ENCODE measurements around the gene IL34.

IL34 gene

DNA sequence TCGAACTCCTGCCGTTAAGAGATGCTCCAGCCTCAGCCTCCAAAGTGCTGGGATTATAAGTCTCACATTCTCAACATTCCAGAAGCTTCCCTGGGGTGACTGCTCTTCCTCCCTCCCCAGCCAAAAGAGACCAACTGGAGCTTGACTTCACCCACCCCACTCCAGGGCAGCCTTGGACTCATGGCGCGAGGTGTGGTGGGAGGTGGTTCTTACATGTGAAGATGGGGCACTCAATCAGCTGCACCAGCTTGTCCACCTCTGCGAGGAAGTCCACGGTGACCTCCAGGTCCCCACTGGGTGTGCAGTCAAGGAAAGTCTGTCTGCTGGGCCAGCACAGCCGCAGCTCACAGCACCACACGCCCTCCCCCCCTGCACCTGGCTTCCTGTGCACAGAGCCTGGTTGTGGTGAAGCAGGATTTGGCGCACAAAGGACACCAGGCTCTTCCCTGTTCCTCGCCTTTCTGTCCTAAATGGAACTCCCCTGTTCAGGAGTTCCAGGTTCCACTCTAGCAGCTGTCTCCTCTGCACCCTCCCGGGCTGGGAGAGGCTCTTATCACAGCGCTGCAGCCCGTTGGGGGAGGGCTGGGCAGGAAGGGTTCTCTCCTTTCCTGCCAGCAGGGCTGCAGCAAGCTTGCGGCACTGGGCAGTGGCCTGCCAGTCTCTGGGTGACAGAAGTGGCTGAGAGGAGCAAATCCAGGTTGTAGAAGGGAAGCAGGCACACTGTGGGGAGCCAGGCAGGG is 49.1 kb downstream of the IL34 start:
- DNase-seq (ENCODE audit: low read depth): no peak
- TF ChIP-seq, protein P1, sequence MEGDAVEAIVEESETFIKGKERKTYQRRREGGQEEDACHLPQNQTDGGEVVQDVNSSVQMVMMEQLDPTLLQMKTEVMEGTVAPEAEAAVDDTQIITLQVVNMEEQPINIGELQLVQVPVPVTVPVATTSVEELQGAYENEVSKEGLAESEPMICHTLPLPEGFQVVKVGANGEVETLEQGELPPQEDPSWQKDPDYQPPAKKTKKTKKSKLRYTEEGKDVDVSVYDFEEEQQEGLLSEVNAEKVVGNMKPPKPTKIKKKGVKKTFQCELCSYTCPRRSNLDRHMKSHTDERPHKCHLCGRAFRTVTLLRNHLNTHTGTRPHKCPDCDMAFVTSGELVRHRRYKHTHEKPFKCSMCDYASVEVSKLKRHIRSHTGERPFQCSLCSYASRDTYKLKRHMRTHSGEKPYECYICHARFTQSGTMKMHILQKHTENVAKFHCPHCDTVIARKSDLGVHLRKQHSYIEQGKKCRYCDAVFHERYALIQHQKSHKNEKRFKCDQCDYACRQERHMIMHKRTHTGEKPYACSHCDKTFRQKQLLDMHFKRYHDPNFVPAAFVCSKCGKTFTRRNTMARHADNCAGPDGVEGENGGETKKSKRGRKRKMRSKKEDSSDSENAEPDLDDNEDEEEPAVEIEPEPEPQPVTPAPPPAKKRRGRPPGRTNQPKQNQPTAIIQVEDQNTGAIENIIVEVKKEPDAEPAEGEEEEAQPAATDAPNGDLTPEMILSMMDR (conservative IDR thresholded peaks at IDR 0.05; ENCODE audit: control insufficient read depth, insufficient read depth, low read depth, low read length): no peak
- H3K4me3 ChIP-seq (ENCODE audit: control insufficient read depth, low read depth, low read length): no peak overlapping the region

DNA sequence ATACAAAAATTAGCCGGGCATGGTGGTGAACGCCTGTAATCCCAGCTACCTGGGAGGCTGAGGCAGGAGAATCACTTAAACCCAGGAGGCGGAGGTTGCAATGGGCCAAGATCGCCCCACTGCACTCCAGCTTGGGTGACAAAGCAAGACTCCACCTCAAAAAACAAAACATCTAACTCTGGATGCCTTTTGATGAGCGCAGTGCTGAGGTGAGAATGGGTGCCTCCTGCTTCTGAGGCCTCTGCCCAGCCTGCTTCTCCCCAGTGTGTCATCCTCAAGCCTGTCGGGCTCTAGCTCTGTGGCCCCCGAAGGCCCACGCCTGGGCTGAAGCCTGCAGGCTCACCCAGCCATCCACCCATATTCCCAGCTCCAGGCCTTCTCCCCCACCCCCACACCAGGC is 50.0 kb downstream of the IL34 start:
- TF ChIP-seq, protein P1 (conservative IDR thresholded peaks at IDR 0.05; ENCODE audit: control insufficient read depth, insufficient read depth, low read depth, low read length): no peak
- no peak for DNase-seq (ENCODE audit: low read depth)
- H3K4me3 ChIP-seq (ENCODE audit: control insufficient read depth, low read depth, low read length): no peak overlapping the region

DNA sequence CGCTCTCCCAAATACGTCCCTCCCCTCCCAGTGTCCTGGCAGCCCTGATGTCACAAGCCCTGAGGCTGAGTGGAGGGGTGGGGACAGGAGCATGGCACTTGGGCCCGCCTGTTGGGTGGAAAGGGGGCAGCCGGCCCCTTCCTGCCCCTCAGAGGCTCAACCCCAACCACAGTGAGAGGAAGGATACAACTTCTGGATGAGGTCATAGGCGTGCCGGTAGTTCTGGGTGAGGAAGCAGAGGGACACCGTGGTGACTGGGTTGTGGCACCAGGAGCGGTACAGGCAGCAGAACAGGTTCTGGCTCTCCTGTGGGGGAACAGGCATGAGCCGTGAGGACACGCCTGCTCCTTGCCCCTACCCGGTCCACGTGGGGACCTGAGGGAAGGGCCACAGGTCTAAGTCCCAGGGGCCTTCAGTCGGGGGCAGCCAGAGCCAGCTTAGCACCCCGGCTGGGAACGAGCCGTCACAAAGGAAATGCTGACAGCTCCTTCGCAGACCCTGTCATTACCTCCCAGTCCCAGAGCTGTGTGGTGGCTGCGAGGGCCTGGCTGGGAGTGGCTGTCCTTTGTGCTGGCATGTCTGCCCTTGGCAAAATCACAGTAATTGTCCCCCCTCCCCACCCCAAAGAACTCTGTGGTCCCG is 50.7 kb downstream of the IL34 start:
- TF ChIP-seq, protein P1 (conservative IDR thresholded peaks at IDR 0.05; ENCODE audit: control insufficient read depth, insufficient read depth, low read depth, low read length): no peak
- H3K4me3 ChIP-seq (ENCODE audit: control insufficient read depth, low read depth, low read length): no peak overlapping the region
- DNase-seq (ENCODE audit: low read depth): no peak

DNA sequence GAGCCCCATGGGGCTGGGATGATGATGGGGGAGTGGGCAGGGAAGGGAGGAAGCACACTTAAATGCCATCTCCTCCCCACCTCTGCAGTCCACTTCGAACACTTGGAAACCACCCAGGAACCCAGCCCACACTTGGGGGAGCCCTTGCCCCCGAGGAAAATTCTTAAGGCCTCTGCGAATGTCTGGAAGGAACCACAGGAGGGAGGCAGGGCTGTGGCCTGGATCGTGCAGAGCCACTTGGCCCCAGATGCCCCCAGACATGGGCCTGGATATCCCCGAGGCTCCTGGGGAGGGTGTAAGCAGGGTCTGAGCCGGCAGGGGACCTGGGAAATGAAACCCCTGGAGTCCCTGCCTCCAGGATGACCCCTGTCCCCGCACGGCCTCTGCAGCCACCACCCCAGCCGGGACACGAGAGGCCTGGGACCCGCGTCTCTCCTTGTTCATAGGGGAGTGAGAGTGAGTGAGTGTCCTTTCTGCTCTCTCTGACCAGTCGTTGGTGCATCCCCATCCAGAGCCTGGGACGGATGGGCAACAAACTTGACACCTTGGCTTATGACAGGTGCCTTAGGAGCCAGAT is 51.3 kb downstream of the IL34 start:
- no peak for DNase-seq (ENCODE audit: low read depth)
- TF ChIP-seq, protein P1 (conservative IDR thresholded peaks at IDR 0.05; ENCODE audit: control insufficient read depth, insufficient read depth, low read depth, low read length): no peak
- H3K4me3 ChIP-seq (ENCODE audit: control insufficient read depth, low read depth, low read length): no peak overlapping the region

DNA sequence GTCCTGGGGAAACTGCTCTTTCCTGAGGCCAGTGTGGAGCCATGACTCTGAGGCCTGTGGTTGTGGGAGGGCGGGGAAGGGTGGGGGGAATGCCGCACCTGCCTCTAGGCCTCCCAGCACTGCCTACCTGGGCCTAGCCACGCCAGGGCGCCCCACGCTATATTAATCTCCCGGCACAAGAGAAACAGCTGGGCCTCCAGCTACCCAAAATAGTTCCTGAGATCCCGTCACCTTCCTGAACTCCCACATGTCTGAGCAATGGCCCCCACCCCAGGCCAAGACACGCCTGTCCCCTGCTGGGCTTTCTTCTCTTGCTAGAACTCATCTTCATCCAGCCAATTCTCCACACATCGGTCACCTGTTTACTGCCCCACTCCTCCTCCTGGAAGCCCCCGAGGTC is 52.5 kb downstream of the IL34 start:
- H3K4me3 ChIP-seq (ENCODE audit: control insufficient read depth, low read depth, low read length): no peak overlapping the region
- TF ChIP-seq, protein P1 (conservative IDR thresholded peaks at IDR 0.05; ENCODE audit: control insufficient read depth, insufficient read depth, low read depth, low read length): no peak
- no peak for DNase-seq (ENCODE audit: low read depth)

DNA sequence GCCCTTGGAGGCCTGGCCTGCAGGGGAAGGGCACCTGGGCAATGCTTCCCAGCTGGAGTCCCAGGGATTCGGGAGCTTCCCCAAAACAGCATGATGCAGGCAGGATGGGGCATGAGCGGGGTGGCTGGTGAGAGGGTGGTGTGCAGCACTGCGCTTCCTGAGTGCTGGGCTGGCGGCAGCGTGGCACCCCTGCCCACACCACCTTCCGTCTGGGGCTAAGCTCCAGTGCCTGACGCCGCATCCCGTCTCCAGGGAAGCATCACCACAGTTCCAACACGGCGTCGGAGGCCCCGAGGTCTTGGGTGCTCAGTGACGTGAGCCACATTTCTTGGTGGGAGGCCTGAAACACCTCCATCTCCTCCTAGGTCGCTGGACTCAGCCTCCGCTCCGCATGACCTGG is 53.3 kb downstream of the IL34 start:
- H3K4me3 ChIP-seq (ENCODE audit: control insufficient read depth, low read depth, low read length): no peak overlapping the region
- TF ChIP-seq, protein P1 (conservative IDR thresholded peaks at IDR 0.05; ENCODE audit: control insufficient read depth, insufficient read depth, low read depth, low read length): no peak
- DNase-seq (ENCODE audit: low read depth): no peak
